Activated gamma-delta T cell (primary cell): ENCODE data around the gene BPNT1.
"Not testable (repeated sequence)": the region's sequence is repeated elsewhere in the genome, so short reads cannot be mapped to it uniquely, and the experiment has no call there.

Source experiments
- DNase-seq: peaks from one replicate; lab custom pipeline; 2025; lab: John Stamatoyannopoulos, UW
- total RNA-seq, 2 donors: gene quantifications; one replicate each; lab custom pipeline; 2026; lab: John Stamatoyannopoulos, UW

The BPNT1 gene
- total RNA-seq: 17.3 to 22.0 reads per million in 2 donors

DNA sequence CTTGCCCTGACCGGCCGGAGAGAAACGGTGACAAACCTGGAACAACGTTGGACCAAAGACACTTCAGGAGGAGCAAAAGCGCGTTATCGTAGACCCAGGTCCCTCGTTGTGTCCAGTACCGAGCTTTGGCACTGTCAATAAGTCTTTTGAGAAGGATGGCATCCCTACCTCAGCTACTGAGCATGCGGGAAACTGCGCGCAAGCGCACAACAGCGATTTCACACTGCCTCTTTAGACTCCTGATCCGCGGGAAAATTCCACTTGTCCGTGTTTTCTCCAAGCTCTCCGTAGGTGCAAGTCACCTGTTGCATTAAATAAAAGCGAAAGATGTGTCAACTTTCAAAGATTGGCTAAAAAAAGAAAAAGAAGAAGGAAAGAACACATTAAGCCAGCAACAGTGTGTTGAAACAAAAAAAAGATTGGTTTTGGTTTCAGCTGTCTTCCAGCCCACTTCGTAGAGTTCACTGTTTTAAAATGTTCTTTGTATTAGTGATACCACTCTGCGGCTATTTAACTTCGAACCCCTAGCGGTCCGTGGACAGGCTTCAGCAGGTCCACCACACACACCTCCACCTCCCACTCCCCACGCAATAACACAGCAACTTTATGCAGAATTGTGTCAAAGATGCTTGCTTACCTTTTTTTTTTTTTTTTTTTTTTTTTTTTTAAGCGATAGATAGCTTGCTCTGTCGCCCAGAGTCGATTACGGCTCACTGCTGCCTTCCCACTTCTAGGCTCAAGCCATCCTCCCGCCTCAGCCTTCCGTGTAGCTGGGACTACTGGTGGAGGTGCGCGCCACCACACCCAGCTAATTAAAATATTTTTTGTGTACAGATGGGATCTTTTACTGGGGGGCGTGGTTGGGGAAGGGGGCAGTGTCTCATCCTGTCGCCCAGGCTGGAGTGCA is at the start of gene BPNT1:
Gene BPNT1, minus strand, starts transcription at position 139 of the 907 bp plus-strand sequence. CDS start 9,942 bp downstream, outside the sequence.
- peak; percentile 62 for DNase-seq

DNA sequence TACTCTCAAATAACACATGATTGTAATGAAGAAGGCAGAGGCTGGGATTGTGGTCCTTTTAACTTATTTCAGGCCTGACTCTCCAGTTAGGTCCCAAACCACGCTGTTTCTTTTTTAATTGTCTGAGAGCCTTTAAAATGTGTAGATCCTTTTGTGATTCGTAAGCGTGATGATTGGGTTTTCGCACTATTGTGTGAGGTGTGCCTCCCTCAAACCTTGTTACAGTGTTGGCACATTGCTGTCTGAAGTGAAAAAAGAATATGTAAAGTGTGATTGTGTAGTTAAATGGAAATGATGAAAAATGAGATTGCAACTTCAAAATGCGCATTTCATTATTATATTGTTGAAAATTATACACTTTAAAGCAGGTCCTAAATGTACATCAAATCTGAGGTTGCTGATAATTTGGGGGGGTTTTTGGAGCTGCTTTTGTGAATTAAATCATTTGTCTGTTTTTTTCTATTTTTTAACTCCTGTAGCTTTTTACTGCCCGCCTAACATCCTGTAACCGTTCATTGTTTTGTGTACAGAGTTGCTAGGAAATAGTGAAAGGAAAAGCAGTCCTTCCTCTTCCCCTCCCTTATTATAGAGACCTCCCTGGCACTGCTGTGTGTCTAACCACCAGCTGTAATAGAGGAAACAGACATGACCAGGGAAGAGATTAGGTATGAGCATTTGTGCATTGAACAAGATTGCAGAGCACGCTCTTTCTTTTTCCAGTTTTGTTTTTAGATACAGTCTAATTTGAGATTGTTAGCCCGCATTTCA is 47.6 kb upstream of the BPNT1 start:
- DNase-seq: no peak

DNA sequence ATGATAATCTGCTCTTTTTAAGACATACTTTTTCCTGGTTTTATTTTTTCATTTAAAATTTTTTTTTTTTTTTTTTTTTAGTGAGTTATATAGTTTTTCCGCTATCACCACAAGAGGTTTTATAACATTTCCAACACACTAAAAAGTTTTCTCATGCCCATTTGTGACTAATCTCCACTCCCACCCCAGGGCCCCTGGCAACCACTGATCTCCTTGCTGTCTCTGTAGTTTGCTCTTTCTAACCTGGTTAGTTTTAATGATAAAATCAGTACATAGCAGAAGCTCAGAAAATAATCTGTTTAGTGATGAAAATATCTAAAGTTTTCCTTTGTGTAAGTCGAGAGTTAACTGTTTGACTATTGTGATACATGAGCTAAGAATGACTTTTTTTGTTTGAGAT is 46.2 kb upstream of the BPNT1 start:
- DNase-seq: no peak

GRCh38 chr1:220129479-220130210 is 40.1 kb upstream of the BPNT1 start:
- DNase-seq: no peak

- DNase-seq: no peak
Measured at GRCh38 chr1:220127076-220127475, 37.5 kb upstream of the BPNT1 start.

DNA sequence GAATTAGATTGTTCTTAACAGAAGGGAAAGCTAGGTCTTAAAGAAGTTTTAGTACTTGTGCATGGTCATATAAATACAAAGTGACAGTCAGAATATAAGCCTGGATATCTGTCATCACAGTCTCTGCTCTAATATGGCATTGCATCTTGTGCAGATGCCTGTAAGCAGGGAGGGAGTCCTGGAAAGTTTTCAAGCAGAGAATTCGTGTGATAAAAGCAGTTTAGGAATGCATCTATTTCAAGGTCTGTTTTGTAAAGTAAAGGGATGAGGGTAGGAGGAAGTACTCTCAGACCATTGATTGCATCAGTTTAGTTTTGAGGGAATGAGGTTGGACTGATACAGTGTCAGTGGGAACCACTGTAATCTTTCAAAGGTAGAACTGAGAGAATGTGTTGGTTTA is 35.0 kb upstream of the BPNT1 start:
- DNase-seq: no peak

DNA sequence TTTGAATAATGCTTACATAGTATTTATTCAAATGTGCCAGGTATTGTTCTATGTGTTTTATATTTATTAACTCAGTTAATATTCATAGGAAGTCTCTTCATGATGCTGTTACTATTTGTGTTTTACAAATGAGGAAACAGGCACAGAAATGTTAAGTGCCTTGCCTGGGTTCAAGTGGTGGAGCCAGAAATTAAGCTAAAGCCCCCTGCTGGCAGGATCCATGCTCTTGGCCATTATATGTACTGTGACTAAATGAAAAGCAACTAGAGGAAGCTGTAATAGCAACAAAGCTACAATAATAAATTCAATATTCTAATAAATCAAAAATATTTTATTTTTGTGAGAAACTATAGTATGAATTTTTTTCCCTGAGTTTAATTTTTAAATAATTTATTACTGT is 34.3 kb upstream of the BPNT1 start:
- DNase-seq: no peak

- DNase-seq: no peak
Measured at GRCh38 chr1:220123066-220123465, 33.5 kb upstream of the BPNT1 start.

- no peak for DNase-seq
Measured at GRCh38 chr1:220121791-220122530, 32.4 kb upstream of the BPNT1 start.

DNA sequence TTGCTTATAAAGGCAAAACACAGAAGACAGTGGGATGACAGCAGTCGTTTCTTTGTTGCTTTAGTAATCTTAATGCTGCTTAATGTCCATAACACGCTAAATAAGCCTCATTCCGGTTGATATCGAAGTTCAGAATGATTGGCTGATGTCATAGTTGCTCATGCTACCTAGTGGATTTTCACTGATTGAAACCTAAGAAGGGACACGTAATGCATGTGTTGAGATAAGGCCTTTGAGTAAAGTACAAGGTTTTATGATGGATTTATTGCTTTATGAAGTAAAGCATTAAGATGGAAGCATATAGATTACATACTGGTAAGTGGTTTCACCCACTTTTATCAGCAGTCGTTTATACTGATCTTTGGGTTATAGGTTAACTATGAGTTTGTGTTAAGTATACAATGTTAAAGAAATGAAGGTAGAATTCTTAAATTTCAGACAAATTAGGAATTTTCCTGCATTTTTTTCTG is 29.5 kb upstream of the BPNT1 start:
- no peak for DNase-seq

- no peak for DNase-seq
Measured at GRCh38 chr1:220113136-220113695, 23.6 kb upstream of the BPNT1 start.

- DNase-seq: not testable (repeated sequence)
Measured at GRCh38 chr1:220112600-220112999, 23.0 kb upstream of the BPNT1 start.

DNA sequence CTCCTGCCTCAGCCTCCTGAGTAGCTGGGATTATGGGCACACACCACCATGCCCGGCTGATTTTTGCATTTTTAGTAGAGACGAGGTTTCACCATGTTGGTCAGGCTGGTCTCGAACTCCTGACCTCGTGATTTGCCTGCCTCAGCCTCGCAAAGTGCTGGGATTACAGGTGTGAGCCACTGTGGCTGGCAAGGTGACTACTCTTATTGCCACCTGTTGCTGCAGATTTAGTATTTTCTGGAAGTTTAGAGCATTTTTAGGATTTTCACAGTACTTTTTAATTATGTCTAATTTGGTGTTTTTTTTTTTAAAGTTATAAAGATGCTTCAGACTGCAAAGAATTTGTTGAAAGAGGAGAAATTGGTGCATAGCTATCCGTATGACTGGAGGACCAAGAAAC is 20.9 kb upstream of the BPNT1 start:
- DNase-seq: not testable (repeated sequence)

DNA sequence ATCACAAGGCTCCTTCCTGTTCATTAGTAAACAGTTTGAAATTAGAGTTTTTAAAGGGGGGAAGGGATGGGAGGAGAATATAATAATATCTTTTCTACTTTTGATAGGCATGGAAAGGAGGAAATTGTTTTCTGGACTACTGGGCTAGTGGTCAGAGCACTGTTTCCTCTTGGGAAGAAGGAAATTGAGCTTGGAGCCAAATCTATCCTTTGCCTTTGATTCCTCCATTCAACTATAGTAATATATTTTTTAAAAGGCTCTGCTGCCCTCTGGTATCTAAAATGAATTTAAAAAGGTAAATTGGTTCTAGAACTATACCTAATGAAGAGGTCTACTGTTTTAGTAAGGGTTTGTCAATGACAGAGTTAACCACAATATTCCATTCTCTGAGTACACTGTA is 10.2 kb upstream of the BPNT1 start:
- no peak for DNase-seq

GRCh38 chr1:220094016-220094911 is 4.7 kb upstream of the BPNT1 start, which contains the start of gene IARS2:
Gene IARS2, plus strand, starts transcription at chr1:220094132. Its CDS starts 85 bp downstream, at chr1:220094217.
- DNase-seq: peak; percentile 86

DNA sequence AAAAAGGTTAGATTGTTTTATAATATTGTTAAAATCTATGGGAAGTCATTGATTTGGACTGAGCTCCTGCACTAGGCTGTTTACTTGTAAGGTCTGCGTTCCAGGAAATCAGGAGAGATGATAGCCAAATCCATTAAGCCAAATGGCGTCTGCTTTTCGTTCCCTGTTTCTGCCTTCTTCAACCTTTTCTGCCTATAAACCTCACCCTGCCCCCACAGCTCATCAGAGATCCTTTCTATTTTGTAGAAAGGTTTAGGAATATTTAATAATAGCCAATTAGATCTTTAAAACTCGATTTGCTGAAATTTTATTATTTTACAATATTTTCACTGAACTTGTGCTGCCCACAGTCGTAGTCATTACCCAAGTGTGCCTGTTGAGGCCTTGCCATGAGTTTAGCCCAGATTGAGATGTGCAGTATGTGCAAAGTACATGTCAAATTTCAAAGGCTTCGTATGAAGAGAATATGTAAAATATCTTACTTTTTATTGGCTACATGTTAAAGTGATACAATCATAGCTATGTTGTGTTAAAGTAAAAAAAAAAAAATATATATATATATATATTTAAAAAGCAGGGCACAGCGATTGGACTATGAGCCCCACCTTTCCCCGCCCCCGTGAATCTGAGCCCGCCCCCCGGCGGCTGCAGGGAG is 3.9 kb upstream of the BPNT1 start:
- DNase-seq: no peak

DNA sequence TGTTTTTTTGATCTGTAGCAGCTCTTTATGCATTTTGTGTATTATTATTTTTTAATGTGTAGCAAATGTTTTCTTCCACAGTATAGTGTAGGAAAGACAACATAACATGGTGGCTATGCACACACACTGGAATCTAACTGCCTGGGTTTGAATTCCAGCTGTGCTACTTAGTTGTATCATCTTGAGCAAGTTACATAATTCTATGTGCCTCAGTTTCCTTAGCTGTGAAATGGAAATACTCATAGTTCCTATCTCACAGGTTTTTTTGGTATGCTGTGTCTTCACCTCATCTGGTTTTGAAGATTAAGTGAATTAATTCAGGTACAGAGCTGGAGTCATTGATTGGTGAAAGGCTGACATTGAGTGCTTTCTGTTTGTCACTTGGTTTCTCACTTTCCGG is 3.1 kb upstream of the BPNT1 start:
- DNase-seq: no peak

- DNase-seq: not testable (repeated sequence)
Measured at GRCh38 chr1:220086261-220086686, 3.3 kb downstream of the BPNT1 start.

- no peak for DNase-seq
Measured at GRCh38 chr1:220084460-220084859, 5.1 kb downstream of the BPNT1 start.
